Tibial nerve (tissue), 3 donors: ENCODE data around the gene NPDC1.

Experiments
- POLR2A ChIP-seq, 2 donors: fragments of 450-650 bp; IDR thresholded peaks; one replicate each; pipeline ENCODE4 v1.6.1; 2017; ENCODE audit warnings: antibody characterized with exemption in 2 of 2, mild to moderate bottlenecking in 2 of 2, moderate library complexity in 2 of 2
- TF ChIP-seq, protein P1 (sequence below), 5 experiments: fragments of 200-600 bp in 3 of 5; fragments of 450-650 bp in 2 of 5; sonication (generic) in 3 of 5; IDR thresholded peaks; one replicate each; pipeline ENCODE4 v1.5.1; 2016 to 2019; ENCODE audit warnings: antibody characterized with exemption in 5 of 5, mild to moderate bottlenecking in 3 of 5, moderate library complexity in 2 of 5

DNA sequence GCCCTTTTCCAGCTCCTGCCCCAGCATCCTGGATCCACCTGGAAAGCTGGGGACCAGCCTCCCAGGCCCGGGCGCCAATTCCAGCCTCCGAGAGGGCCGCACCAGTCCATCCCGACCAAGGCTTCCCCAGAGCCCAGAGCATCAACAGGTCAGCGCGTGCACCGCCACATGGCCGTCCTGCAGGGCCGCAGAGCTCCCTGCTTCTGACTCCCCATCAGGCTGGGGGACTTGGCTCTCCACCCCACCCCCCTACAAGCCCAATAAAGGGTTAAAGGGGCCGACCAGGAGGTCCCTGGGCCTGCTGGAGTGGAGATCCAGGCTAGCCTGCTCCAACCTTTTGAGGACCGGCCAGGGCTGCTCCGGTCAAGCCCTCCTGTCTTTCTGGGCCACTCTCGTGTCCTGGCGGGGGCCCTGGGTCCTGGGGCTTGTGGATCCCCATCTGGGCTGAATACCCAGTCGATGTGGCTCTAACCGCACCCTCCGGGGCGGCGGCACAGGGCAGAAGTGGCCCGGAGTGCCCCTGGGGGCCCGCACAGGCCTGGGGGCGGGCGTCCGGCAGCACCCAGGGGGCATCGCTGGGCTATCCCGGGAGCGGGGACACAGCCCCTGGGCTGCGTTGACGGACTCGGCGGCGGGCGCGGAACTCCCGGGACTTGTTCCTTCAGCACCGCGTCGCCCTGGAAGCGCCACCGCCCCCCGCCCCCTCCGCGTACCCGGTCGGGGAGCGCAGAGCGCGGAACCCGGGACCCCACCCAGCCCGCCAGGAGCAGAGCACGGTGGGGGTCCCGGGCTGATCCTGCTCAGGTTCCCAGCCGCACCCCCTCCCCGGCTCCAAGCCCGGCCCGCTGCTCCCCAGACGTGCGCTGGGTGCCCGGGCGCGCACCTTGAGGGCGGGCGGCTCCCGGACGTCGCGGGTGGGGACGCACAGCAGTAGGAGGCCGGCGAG lies 7.3 kb upstream of the NPDC1 start:
- TF ChIP-seq, protein P1, sequence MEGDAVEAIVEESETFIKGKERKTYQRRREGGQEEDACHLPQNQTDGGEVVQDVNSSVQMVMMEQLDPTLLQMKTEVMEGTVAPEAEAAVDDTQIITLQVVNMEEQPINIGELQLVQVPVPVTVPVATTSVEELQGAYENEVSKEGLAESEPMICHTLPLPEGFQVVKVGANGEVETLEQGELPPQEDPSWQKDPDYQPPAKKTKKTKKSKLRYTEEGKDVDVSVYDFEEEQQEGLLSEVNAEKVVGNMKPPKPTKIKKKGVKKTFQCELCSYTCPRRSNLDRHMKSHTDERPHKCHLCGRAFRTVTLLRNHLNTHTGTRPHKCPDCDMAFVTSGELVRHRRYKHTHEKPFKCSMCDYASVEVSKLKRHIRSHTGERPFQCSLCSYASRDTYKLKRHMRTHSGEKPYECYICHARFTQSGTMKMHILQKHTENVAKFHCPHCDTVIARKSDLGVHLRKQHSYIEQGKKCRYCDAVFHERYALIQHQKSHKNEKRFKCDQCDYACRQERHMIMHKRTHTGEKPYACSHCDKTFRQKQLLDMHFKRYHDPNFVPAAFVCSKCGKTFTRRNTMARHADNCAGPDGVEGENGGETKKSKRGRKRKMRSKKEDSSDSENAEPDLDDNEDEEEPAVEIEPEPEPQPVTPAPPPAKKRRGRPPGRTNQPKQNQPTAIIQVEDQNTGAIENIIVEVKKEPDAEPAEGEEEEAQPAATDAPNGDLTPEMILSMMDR (IDR thresholded peaks at IDR 0.05), result no peak
- no peak for TF ChIP-seq POLR2A (IDR thresholded peaks at IDR 0.05)
